Neural progenitor cell (in vitro differentiated cells): ENCODE results near the gene SLF2. TPM values are rescaled to one million over a fixed set of nuclear protein-coding genes. Genes with fewer than 3 reads are reported as not detected.

Source experiments
- DNase-seq: peaks from one replicate; pipeline ENCODE4 v3.0.0-alpha.2; 2016; ENCODE audit warnings: low spot score
- H2AFZ ChIP-seq: fragments of 200-600 bp; sonication (generic); replicated peaks from 2 replicates; pipeline ENCODE4 v1.6.1; 2016; ENCODE audit warnings: antibody characterized with exemption
- H3F3A ChIP-seq: fragments of 200-600 bp; sonication (generic); 2 replicates; pipeline ENCODE4 v1.6.1; 2016; ENCODE audit warnings: antibody characterized with exemption, low read depth
- H3K27ac ChIP-seq: fragments of 200-600 bp; sonication (generic); 2 replicates; pipeline ENCODE4 v1.5.1; 2016; ENCODE audit warnings: mild to moderate bottlenecking
- H3K27me3 ChIP-seq: fragments of 200-600 bp; sonication (generic); 2 replicates; pipeline ENCODE4 v1.6.1; 2016; ENCODE audit warnings: mild to moderate bottlenecking, moderate library complexity
- H3K36me3 ChIP-seq: fragments of 200-600 bp; sonication (generic); 2 replicates; pipeline ENCODE4 v1.5.1; 2016
- H3K4me1 ChIP-seq: fragments of 200-600 bp; sonication (generic); 2 replicates; pipeline ENCODE4 v1.6.1; 2016; ENCODE audit warnings: mixed run types
- H3K4me2 ChIP-seq: fragments of 200-600 bp; sonication (generic); 2 replicates; pipeline ENCODE4 v1.6.1; 2016
- H3K4me3 ChIP-seq: fragments of 200-600 bp; sonication (generic); 2 replicates; pipeline ENCODE4 v1.5.1; 2016
- H3K79me2 ChIP-seq: fragments of 200-600 bp; sonication (generic); 2 replicates; pipeline ENCODE4 v1.6.1; 2016; ENCODE audit warnings: low read depth
- H3K9ac ChIP-seq: fragments of 200-600 bp; sonication (generic); 2 replicates; pipeline ENCODE4 v1.6.1; 2016
- H3K9me3 ChIP-seq: fragments of 200-600 bp; sonication (generic); 2 replicates; pipeline ENCODE4 v1.5.1; 2016; ENCODE audit warnings: low read depth
- H4K20me1 ChIP-seq: fragments of 200-600 bp; sonication (generic); 2 replicates; pipeline ENCODE4 v1.6.1; 2016; ENCODE audit warnings: low read depth
- H3K27ac Mint-ChIP-seq: 3 replicates; pipeline ENCODE4 v1.8.0; 2021; ENCODE audit warnings: mixed read lengths
- H3K27me3 Mint-ChIP-seq: 2 replicates; pipeline ENCODE4 v1.8.0; 2022; ENCODE audit warnings: low read depth, mild to moderate bottlenecking, inconsistent platforms, moderate library complexity, mixed read lengths; ENCODE audit not compliant: insufficient read depth
- H3K36me3 Mint-ChIP-seq: 3 replicates; pipeline ENCODE4 v1.8.0; 2021; ENCODE audit warnings: mixed read lengths
- H3K4me1 Mint-ChIP-seq: 3 replicates; pipeline ENCODE4 v1.8.0; 2021; ENCODE audit warnings: mixed read lengths
- H3K4me3 Mint-ChIP-seq: 3 replicates; pipeline ENCODE4 v1.8.0; 2021; ENCODE audit warnings: mild to moderate bottlenecking, moderate library complexity, mixed read lengths
- H3K9me3 Mint-ChIP-seq: 3 replicates; pipeline ENCODE4 v1.8.0; 2020; ENCODE audit warnings: mixed read lengths
- EZH2 ChIP-seq: fragments of 200-600 bp; sonication (generic); IDR thresholded peaks from 2 replicates; pipeline ENCODE4 v1.6.1; 2017; ENCODE audit warnings: antibody characterized with exemption, mild to moderate bottlenecking, moderate library complexity
- EZH2phosphoT487 ChIP-seq: fragments of 200-600 bp; sonication (generic); IDR thresholded peaks from 2 replicates; pipeline ENCODE4 v1.6.1; 2017; ENCODE audit warnings: antibody characterized with exemption
- total RNA-seq: library from RNA; depleted of rRNA; stranded (reverse); fragments of >200 nt; gene quantifications from 2 replicates; pipeline ENCODE4 v1.2.3, GENCODE V29; 2015; ENCODE audit warnings: low replicate concordance
- TF ChIP-seq, protein P1 (sequence below): fragments of 200-600 bp; sonication (generic); IDR thresholded peaks from 2 replicates; pipeline ENCODE4 v1.5.1; 2017; ENCODE audit warnings: antibody characterized with exemption, mild to moderate bottlenecking

The SLF2 gene, protein sequence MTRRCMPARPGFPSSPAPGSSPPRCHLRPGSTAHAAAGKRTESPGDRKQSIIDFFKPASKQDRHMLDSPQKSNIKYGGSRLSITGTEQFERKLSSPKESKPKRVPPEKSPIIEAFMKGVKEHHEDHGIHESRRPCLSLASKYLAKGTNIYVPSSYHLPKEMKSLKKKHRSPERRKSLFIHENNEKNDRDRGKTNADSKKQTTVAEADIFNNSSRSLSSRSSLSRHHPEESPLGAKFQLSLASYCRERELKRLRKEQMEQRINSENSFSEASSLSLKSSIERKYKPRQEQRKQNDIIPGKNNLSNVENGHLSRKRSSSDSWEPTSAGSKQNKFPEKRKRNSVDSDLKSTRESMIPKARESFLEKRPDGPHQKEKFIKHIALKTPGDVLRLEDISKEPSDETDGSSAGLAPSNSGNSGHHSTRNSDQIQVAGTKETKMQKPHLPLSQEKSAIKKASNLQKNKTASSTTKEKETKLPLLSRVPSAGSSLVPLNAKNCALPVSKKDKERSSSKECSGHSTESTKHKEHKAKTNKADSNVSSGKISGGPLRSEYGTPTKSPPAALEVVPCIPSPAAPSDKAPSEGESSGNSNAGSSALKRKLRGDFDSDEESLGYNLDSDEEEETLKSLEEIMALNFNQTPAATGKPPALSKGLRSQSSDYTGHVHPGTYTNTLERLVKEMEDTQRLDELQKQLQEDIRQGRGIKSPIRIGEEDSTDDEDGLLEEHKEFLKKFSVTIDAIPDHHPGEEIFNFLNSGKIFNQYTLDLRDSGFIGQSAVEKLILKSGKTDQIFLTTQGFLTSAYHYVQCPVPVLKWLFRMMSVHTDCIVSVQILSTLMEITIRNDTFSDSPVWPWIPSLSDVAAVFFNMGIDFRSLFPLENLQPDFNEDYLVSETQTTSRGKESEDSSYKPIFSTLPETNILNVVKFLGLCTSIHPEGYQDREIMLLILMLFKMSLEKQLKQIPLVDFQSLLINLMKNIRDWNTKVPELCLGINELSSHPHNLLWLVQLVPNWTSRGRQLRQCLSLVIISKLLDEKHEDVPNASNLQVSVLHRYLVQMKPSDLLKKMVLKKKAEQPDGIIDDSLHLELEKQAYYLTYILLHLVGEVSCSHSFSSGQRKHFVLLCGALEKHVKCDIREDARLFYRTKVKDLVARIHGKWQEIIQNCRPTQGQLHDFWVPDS
- 15.5 and 19.5 TPM in 2 replicates for total RNA-seq

DNA sequence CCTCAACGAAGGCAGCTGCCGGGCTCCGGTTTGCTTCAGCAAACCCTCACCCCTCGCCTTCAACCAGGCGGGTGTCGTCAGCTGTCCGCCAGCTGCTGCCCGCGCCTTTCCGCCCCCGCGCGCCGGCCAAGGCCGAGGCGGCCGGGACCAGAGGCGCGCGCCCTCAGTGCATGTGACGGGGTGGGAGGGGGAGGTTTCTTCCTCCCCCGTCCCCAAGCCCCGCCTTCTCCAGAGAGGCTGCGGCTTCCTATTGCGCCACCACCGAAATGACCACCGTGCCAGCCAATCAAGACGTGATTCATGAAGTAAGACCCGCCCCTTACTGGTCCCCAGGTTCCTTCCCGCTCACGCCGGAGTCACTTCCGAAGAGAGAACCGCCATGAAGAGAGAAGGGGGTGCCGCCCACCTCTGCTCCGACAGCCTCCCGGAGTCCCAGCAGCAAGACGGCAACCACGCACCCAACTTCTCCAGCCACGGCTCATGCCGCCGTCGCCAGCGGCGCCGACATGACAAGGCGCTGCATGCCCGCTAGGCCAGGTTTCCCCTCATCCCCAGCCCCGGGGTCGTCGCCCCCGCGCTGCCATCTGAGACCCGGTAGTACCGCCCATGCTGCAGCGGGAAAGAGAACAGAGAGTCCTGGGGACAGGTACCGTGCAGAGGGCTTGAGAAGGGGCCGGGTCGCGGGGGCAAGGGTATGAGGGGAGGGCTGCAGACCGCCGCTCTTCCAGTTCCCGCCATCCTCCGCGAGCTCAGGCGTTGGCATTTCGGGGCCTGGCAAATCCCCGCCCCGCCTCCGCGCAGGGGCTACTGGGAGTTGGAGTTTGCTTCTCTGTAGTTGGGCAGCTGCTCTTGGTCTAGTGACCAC lies at the start of gene SLF2:
TSS of gene SLF2 (plus strand) at position 359 of the 865 bp plus-strand sequence. CDS start at position 507, 148 bp downstream.
- H3K27me3 ChIP-seq: no peaks in the 10 kb centered on the region

DNA sequence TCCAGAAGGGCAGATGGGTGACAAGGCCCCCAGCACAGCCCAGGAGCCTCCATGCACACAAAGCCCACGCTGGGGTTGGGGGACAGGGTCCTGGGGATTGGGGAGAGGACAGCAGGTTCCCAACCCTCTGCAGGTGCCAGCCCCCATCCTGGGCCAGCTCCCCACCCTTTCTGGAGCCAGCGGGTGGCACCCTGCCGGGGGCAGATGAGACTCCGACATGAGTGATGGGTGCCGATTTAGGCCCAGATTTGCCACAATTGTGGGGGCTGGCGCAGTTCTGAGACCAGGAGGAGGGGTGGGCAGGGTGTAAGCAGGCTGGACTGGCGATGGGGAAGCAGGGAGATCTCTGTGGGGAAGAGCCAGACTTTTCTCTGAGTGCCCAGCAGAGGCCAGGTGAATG lies 49.3 kb upstream of the SLF2 start:
- Histone ChIP-seq H3K36me3 (no peaks in the 10 kb centered on the region), H3K9me3 (no peaks in the 10 kb centered on the region), H3K9ac (no peak overlapping the region), H3K4me2 (no peak overlapping the region), H3K27ac (no peak overlapping the region), H4K20me1 (peaks cover 12% of the 10 kb centered on the region), H3K4me3 (no peak overlapping the region), H3K4me1 (peaks cover 28% of the 10 kb centered on the region), H3K27me3 (peaks cover 93% of the 10 kb centered on the region), H3K79me2 (no peaks in the 10 kb centered on the region), H3F3A (peaks cover 28% of the 10 kb centered on the region), H2AFZ (no peak overlapping the region)
- TF ChIP-seq EZH2 (no peak), EZH2phosphoT487 (no peak)
- TF ChIP-seq, protein P1, sequence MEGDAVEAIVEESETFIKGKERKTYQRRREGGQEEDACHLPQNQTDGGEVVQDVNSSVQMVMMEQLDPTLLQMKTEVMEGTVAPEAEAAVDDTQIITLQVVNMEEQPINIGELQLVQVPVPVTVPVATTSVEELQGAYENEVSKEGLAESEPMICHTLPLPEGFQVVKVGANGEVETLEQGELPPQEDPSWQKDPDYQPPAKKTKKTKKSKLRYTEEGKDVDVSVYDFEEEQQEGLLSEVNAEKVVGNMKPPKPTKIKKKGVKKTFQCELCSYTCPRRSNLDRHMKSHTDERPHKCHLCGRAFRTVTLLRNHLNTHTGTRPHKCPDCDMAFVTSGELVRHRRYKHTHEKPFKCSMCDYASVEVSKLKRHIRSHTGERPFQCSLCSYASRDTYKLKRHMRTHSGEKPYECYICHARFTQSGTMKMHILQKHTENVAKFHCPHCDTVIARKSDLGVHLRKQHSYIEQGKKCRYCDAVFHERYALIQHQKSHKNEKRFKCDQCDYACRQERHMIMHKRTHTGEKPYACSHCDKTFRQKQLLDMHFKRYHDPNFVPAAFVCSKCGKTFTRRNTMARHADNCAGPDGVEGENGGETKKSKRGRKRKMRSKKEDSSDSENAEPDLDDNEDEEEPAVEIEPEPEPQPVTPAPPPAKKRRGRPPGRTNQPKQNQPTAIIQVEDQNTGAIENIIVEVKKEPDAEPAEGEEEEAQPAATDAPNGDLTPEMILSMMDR: no peak
- H3K4me1 Mint-ChIP-seq: peaks cover 23% of the 10 kb centered on the region
- no peak overlapping the region for H3K4me3 Mint-ChIP-seq
- H3K36me3 Mint-ChIP-seq: no peaks in the 10 kb centered on the region
- no peak overlapping the region for H3K27ac Mint-ChIP-seq
- no peaks in the 10 kb centered on the region for H3K9me3 Mint-ChIP-seq
- H3K27me3 Mint-ChIP-seq: peaks cover 28% of the 10 kb centered on the region
- no peak for DNase-seq

More for the DNA sequence above, at the start of gene SLF2:
- Mint-ChIP-seq H3K36me3 (peaks cover 8% of the 10 kb centered on the region), H3K4me1 (peaks cover 45% of the 10 kb centered on the region), H3K9me3 (no peaks in the 10 kb centered on the region), H3K4me3 (peak within 1 kb of the TSS; percentile 97), H3K27ac (no peak within 1 kb of the TSS), H3K27me3 (peaks cover 2% of the 10 kb centered on the region)
- H3K27ac ChIP-seq: no peak within 1 kb of the TSS
- H3K9ac ChIP-seq: peak within 1 kb of the TSS; percentile 23
- peaks cover 10% of the 10 kb centered on the region for H4K20me1 ChIP-seq
- H3K4me1 ChIP-seq: peaks cover 37% of the 10 kb centered on the region
- H3K36me3 ChIP-seq: no peaks in the 10 kb centered on the region
- peak within 1 kb of the TSS; percentile 88 for H3K4me2 ChIP-seq
- TF ChIP-seq, protein P1: no peak
- TF ChIP-seq EZH2phosphoT487 (no peak), EZH2 (no peak)
- H3K9me3 ChIP-seq: no peaks in the 10 kb centered on the region
- peaks cover 28% of the 10 kb centered on the region for H3F3A ChIP-seq
- H3K79me2 ChIP-seq: peaks cover 28% of the 10 kb centered on the region
- DNase-seq: peak; percentile 99
- H3K4me3 ChIP-seq: peak within 1 kb of the TSS; percentile 78
- H2AFZ ChIP-seq: peak within 1 kb of the TSS; percentile 98
